ENCODE data around the gene COL8A2.

The COL8A2 gene

DNA sequence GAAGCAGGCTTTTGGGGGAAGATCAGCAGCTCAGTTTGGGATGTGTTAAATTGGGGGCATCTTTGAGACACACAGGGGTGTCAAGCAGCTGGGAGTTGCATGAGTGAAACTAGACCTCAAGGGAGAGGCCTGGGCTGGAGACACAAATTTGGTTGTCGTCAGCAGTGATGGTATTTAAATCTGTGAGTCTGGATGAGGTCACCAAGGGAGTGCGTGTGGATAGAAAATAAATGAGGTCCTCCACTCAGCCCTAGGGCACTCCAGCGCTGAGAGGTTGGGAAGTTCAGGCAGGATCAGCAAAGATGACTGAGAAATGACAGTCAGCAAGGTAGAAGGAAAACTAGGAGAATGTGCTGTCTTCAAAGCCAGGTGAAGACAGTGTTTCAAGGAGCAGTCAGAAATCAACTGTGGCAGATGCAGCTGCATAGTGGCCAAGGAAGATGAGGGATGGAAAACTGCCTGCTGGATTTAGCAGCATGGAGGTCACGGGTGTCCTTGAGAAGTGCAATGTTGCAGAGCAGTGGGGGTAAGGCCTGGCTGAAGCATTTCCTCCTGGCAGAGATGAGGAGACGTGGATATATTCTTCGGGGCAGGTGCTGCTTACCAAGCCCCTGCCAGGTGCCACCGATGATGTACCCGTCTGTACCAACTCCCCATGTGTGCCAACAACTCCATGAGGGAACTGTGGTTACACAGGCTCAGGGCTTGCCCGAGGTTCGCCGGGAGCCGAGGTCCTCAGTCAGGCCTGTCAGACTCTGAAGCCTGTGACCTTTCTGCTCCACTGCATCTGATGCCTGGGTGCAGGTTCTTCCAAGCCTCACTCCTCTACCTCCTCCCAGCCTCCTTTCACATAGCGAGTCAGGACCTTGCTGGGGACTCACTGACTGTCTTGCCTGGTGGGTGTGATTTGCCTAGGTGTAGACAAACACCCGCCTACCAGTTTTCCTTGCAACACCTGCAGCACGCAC lies 42.2 kb upstream of the COL8A2 start:
- TF ChIP-seq, protein P1, sequence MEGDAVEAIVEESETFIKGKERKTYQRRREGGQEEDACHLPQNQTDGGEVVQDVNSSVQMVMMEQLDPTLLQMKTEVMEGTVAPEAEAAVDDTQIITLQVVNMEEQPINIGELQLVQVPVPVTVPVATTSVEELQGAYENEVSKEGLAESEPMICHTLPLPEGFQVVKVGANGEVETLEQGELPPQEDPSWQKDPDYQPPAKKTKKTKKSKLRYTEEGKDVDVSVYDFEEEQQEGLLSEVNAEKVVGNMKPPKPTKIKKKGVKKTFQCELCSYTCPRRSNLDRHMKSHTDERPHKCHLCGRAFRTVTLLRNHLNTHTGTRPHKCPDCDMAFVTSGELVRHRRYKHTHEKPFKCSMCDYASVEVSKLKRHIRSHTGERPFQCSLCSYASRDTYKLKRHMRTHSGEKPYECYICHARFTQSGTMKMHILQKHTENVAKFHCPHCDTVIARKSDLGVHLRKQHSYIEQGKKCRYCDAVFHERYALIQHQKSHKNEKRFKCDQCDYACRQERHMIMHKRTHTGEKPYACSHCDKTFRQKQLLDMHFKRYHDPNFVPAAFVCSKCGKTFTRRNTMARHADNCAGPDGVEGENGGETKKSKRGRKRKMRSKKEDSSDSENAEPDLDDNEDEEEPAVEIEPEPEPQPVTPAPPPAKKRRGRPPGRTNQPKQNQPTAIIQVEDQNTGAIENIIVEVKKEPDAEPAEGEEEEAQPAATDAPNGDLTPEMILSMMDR (IDR thresholded peaks at IDR 0.05; ENCODE audit: insufficient read depth, low read length, poor library complexity, severe bottlenecking), result no peak
- TF ChIP-seq EZH2phosphoT487 (conservative IDR thresholded peaks at IDR 0.05; ENCODE audit: low read length), result no peak
- Histone ChIP-seq H3K9me3 (ENCODE audit: insufficient read depth, low read length) (no peaks in the 10 kb centered on the region), H3K36me3 (ENCODE audit: low read length) (no peaks in the 10 kb centered on the region), H2AFZ (ENCODE audit: low read depth, low read length, severe bottlenecking) (no peak overlapping the region), H3K27me3 (ENCODE audit: low read length) (no peaks in the 10 kb centered on the region), H3K4me2 (ENCODE audit: low read depth, low read length, poor library complexity, severe bottlenecking) (no peak overlapping the region), H3K27ac (ENCODE audit: low read depth, low read length) (no peak overlapping the region), H3K9me2 (replicated peaks; ENCODE audit: insufficient read depth, low read length) (no peaks in the 10 kb centered on the region), H3K79me2 (ENCODE audit: insufficient read depth, low read length) (peaks cover 30% of the 10 kb centered on the region), H3K9ac (ENCODE audit: low read length) (no peak overlapping the region), H4K20me1 (ENCODE audit: low read depth, low read length) (no peaks in the 10 kb centered on the region), H3F3A (ENCODE audit: insufficient read depth) (no peaks in the 10 kb centered on the region), H3K4me3 (ENCODE audit: insufficient read depth, low read length, poor library complexity, severe bottlenecking) (no peak overlapping the region)

DNA sequence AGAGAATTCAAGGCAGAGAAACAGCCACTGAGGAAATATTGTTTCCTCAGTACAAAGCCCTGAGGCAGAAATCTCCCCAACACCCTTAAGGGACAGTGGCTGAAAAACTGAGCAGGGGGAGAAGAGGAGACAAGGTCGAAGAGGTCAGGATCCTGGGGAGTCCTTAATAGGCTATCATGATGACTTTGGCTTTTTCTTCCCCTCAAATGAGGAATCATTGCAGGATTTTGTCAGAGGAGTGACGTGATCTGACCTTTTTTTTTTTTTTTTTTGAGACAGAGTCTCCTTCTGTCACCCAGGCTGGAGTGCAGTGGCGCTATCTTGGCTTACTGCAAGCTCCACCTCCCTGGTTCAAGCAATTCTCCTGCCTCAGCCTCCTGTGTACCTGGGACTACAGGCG lies 41.1 kb upstream of the COL8A2 start:
- Histone ChIP-seq H3K79me2 (ENCODE audit: insufficient read depth, low read length) (peaks cover 40% of the 10 kb centered on the region), H3K4me3 (ENCODE audit: insufficient read depth, low read length, poor library complexity, severe bottlenecking) (no peak overlapping the region), H4K20me1 (ENCODE audit: low read depth, low read length) (no peaks in the 10 kb centered on the region), H3K9ac (ENCODE audit: low read length) (no peak overlapping the region), H2AFZ (ENCODE audit: low read depth, low read length, severe bottlenecking) (no peak overlapping the region), H3K27ac (ENCODE audit: low read depth, low read length) (no peak overlapping the region), H3K36me3 (ENCODE audit: low read length) (no peaks in the 10 kb centered on the region), H3F3A (ENCODE audit: insufficient read depth) (no peaks in the 10 kb centered on the region; the same call in 1 of the 2 replicates), H3K9me2 (replicated peaks; ENCODE audit: insufficient read depth, low read length) (no peaks in the 10 kb centered on the region), H3K27me3 (ENCODE audit: low read length) (no peaks in the 10 kb centered on the region), H3K4me2 (ENCODE audit: low read depth, low read length, poor library complexity, severe bottlenecking) (no peak overlapping the region), H3K9me3 (ENCODE audit: insufficient read depth, low read length) (no peaks in the 10 kb centered on the region)
- no peak for TF ChIP-seq EZH2phosphoT487 (conservative IDR thresholded peaks at IDR 0.05; ENCODE audit: low read length)
- TF ChIP-seq, protein P1 (IDR thresholded peaks at IDR 0.05; ENCODE audit: insufficient read depth, low read length, poor library complexity, severe bottlenecking), result no peak

DNA sequence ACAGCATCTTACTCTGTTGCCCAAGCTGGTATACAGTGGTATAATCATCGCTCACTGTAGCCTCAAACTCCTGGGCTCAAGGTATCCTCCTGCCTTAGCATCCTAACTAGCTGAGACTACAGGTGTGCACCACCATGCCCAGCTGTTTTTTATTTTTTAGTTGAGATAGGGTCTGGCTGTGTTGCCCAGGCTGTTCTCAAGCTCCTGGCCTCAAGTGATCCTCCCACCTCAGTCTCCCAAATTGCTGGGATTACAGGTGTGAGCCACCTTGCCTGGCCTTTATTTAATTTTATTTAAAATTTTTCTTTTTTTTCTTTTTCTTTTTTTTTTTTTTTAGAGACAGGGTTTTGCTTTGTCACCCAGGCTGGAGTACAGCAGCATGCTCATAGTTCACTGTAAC lies 40.1 kb upstream of the COL8A2 start:
- Histone ChIP-seq H3K27me3 (ENCODE audit: low read length) (no peaks in the 10 kb centered on the region), H3K27ac (ENCODE audit: low read depth, low read length) (no peak overlapping the region), H4K20me1 (ENCODE audit: low read depth, low read length) (no peaks in the 10 kb centered on the region), H3K4me2 (ENCODE audit: low read depth, low read length, poor library complexity, severe bottlenecking) (no peak overlapping the region), H3K4me3 (ENCODE audit: insufficient read depth, low read length, poor library complexity, severe bottlenecking) (no peak overlapping the region), H3K9ac (ENCODE audit: low read length) (no peak overlapping the region), H3K79me2 (ENCODE audit: insufficient read depth, low read length) (peaks cover 50% of the 10 kb centered on the region), H3K36me3 (ENCODE audit: low read length) (no peaks in the 10 kb centered on the region), H3F3A (ENCODE audit: insufficient read depth) (no peaks in the 10 kb centered on the region; the same call in 1 of the 2 replicates), H3K9me3 (ENCODE audit: insufficient read depth, low read length) (no peaks in the 10 kb centered on the region), H3K9me2 (replicated peaks; ENCODE audit: insufficient read depth, low read length) (no peaks in the 10 kb centered on the region), H2AFZ (ENCODE audit: low read depth, low read length, severe bottlenecking) (no peak overlapping the region)
- TF ChIP-seq EZH2phosphoT487 (conservative IDR thresholded peaks at IDR 0.05; ENCODE audit: low read length), result no peak
- TF ChIP-seq, protein P1 (IDR thresholded peaks at IDR 0.05; ENCODE audit: insufficient read depth, low read length, poor library complexity, severe bottlenecking), result no peak
